HepG2 (cell line): ENCODE results near the gene PLXNB2. TPM values are rescaled to one million over a fixed set of nuclear protein-coding genes. Genes with fewer than 3 reads are reported as not detected.

Experiments used
- ARNT2 ChIP-seq: sonication (generic); formaldehyde crosslinking; IDR thresholded peaks from 2 replicates; pipeline ENCODE4 v1.8.0; 2022; ENCODE audit warnings: mild to moderate bottlenecking, low read depth, missing genetic modification reagents, moderate library complexity
- ATF3 ChIP-seq: sonication (generic); formaldehyde crosslinking; IDR thresholded peaks from 2 replicates; pipeline ENCODE4 v1.4.0; 2020; ENCODE audit warnings: missing genetic modification reagents
- CENPT ChIP-seq: sonication (generic); formaldehyde crosslinking; IDR thresholded peaks from 2 replicates; pipeline ENCODE4 v1.8.0; 2022; ENCODE audit warnings: low read depth, mild to moderate bottlenecking, moderate library complexity, missing genetic modification reagents
- EEA1 ChIP-seq: sonication (generic); formaldehyde crosslinking; IDR thresholded peaks from 2 replicates; pipeline ENCODE4 v1.5.1; 2020; ENCODE audit warnings: mild to moderate bottlenecking, missing genetic modification reagents, borderline replicate concordance
- GLMP ChIP-seq: sonication (generic); formaldehyde crosslinking; IDR thresholded peaks from 2 replicates; pipeline ENCODE4 v1.9.0; 2021; ENCODE audit warnings: missing genetic modification reagents, mild to moderate bottlenecking, borderline replicate concordance
- HHEX ChIP-seq: IDR thresholded peaks from 2 replicates; pipeline ENCODE4 v1.6.1; 2016; ENCODE audit warnings: control low read depth
- HIC2 ChIP-seq: sonication (generic); formaldehyde crosslinking; IDR thresholded peaks from 2 replicates; pipeline ENCODE4 v1.9.0; 2022; ENCODE audit warnings: low read depth, missing genetic modification reagents
- KLF9 ChIP-seq: IDR thresholded peaks from 2 replicates; pipeline ENCODE4 v1.6.1; 2016; ENCODE audit warnings: low read depth
- LRRFIP1 ChIP-seq: sonication (generic); formaldehyde crosslinking; conservative IDR thresholded peaks from 2 replicates; pipeline ENCODE4 v1.4.0; 2020; ENCODE audit warnings: missing genetic modification reagents
- NBN ChIP-seq: fragments of 450-650 bp; conservative IDR thresholded peaks from 2 replicates; pipeline ENCODE4 v1.6.1; 2017
- NCOA5 ChIP-seq: sonication (generic); formaldehyde crosslinking; IDR thresholded peaks from 2 replicates; pipeline ENCODE4 v1.4.0; 2020; ENCODE audit warnings: missing genetic modification reagents
- PHF8 ChIP-seq: sonication (generic); formaldehyde crosslinking; IDR thresholded peaks from 2 replicates; pipeline ENCODE4 v1.5.0; 2020; ENCODE audit warnings: missing genetic modification reagents
- TMF1 ChIP-seq: sonication (generic); formaldehyde crosslinking; IDR thresholded peaks from 2 replicates; pipeline ENCODE4 v1.8.1; 2022; ENCODE audit warnings: low read depth, missing genetic modification reagents
- XBP1 ChIP-seq: sonication (generic); formaldehyde crosslinking; IDR thresholded peaks from 2 replicates; pipeline ENCODE4 v1.5.0; 2020; ENCODE audit warnings: missing genetic modification reagents
- ZBTB42 ChIP-seq: sonication (generic); formaldehyde crosslinking; IDR thresholded peaks from 2 replicates; pipeline ENCODE4 v1.5.0; 2020; ENCODE audit warnings: mild to moderate bottlenecking, missing genetic modification reagents
- ZNF143 ChIP-seq: sonication (generic); formaldehyde crosslinking; IDR thresholded peaks from 2 replicates; pipeline ENCODE4 v1.4.0; 2020; ENCODE audit warnings: missing genetic modification reagents
- ZNF33A ChIP-seq: sonication (generic); formaldehyde crosslinking; IDR thresholded peaks from 2 replicates; pipeline ENCODE4 v1.5.1; 2020; ENCODE audit warnings: missing genetic modification reagents, mild to moderate bottlenecking, moderate library complexity, borderline replicate concordance
- ZNF724P ChIP-seq: sonication (generic); formaldehyde crosslinking; IDR thresholded peaks from 2 replicates; pipeline ENCODE4 v1.8.0; 2022; ENCODE audit warnings: missing genetic modification reagents, borderline replicate concordance
- polyA plus RNA-seq, 8 experiments: library from polyadenylated mRNA; depleted of rRNA in 3 of 8; stranded (reverse) in 7 of 8; unstranded in 1 of 8; fragments of >200 nt; fragmentation: Illumina TruSeq in 4 of 8; extraction: Trizol in 4 of 8; gene quantifications; 2 replicates each; pipeline versions ENCODE4 v1.2.1 to v1.2.3, GENCODE V29; 2011 to 2016; ENCODE audit warnings: low read depth in 4 of 8, missing spikeins in 1 of 8, mixed read lengths in 1 of 8; ENCODE audit not compliant: insufficient read depth in 1 of 8
- total RNA-seq, 5 experiments: library from RNA; depleted of rRNA; stranded (reverse); fragments of >200 nt; fragmentation: Illumina TruSeq; extraction: Trizol; gene quantifications; 2 replicates each; pipeline ENCODE4 v1.2.3, GENCODE V29; 2016; ENCODE audit warnings: low read depth in 1 of 5
- TF ChIP-seq, protein P1 (sequence below): sonication (generic); formaldehyde crosslinking; IDR thresholded peaks from 2 replicates; pipeline ENCODE4 v1.4.0; 2020; ENCODE audit warnings: missing genetic modification reagents, borderline replicate concordance
- TF ChIP-seq, protein P2 (sequence below): sonication (generic); formaldehyde crosslinking; IDR thresholded peaks from 2 replicates; pipeline ENCODE4 v1.8.0; 2022; ENCODE audit warnings: low read depth, missing genetic modification reagents

PLXNB2 gene
- total and polyA plus RNA-seq, 2 of the 13 experiments (the other 11 are each of a cell fraction or from before 2014, with no cell fraction given) = 32.6 to 68.9 TPM

DNA sequence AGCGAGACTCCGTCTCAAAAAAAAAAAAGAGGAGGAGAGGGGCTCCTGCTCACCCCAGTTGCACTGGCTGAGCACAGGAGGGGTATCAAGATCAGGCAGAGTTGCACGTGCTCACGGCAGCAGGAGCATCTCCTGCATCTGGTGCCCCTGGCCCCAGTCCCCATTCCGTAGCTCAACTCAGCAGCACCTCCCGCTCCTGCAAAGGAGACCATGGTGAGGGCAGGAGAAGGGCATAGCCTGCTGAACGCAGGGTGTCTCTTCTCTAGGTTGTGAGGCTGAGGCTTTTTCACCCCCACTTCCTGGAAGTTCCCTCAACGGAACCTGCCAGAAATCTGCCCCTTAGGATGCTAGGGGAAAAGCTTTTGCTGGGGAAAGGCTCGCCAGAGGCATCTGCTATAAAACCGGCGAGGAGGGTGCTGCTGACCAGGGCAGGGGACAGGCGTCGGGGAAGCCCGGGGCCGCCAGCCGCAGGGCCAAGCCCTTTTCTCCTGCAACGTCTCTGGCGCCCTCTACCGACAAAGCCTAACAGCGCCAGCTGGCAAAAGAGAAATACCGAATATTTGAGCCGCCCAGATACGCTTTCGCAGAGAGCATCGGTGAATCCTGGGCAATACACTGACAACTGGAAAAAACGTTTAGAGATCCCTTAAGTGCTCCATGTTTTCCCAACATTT is 34.7 kb upstream of the PLXNB2 start (continued):
- TF ChIP-seq LRRFIP1 (CRISPR knock-in tag) (no peak), HHEX (CRISPR knock-in tag) (no peak), KLF9 (no peak), ZBTB42 (CRISPR knock-in tag) (no peak), ZNF143 (CRISPR knock-in tag) (no peak), CENPT (CRISPR knock-in tag) (no peak), PHF8 (CRISPR knock-in tag) (no peak; the same call in 1 of the 2 replicates), HIC2 (CRISPR knock-in tag) (0 out of 2 replicates have a peak, but pooled peaks have one; percentile 27), ATF3 (CRISPR knock-in tag) (no peak), XBP1 (CRISPR knock-in tag) (no peak), ARNT2 (CRISPR knock-in tag) (0 out of 2 replicates have a peak, but pooled peaks have one; percentile 33), NCOA5 (no peak), GLMP (CRISPR knock-in tag) (no peak), ZNF724P (CRISPR knock-in tag) (peak; percentile 35; the same call in 1 of the 2 replicates), NBN (no peak), EEA1 (CRISPR knock-in tag) (no peak), TMF1 (no peak), ZNF33A (CRISPR knock-in tag) (no peak)
- TF ChIP-seq, protein P1, sequence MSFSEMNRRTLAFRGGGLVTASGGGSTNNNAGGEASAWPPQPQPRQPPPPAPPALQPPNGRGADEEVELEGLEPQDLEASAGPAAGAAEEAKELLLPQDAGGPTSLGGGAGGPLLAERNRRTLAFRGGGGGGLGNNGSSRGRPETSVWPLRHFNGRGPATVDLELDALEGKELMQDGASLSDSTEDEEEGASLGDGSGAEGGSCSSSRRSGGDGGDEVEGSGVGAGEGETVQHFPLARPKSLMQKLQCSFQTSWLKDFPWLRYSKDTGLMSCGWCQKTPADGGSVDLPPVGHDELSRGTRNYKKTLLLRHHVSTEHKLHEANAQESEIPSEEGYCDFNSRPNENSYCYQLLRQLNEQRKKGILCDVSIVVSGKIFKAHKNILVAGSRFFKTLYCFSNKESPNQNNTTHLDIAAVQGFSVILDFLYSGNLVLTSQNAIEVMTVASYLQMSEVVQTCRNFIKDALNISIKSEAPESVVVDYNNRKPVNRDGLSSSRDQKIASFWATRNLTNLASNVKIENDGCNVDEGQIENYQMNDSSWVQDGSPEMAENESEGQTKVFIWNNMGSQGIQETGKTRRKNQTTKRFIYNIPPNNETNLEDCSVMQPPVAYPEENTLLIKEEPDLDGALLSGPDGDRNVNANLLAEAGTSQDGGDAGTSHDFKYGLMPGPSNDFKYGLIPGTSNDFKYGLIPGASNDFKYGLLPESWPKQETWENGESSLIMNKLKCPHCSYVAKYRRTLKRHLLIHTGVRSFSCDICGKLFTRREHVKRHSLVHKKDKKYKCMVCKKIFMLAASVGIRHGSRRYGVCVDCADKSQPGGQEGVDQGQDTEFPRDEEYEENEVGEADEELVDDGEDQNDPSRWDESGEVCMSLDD = no peak
- TF ChIP-seq, protein P2, sequence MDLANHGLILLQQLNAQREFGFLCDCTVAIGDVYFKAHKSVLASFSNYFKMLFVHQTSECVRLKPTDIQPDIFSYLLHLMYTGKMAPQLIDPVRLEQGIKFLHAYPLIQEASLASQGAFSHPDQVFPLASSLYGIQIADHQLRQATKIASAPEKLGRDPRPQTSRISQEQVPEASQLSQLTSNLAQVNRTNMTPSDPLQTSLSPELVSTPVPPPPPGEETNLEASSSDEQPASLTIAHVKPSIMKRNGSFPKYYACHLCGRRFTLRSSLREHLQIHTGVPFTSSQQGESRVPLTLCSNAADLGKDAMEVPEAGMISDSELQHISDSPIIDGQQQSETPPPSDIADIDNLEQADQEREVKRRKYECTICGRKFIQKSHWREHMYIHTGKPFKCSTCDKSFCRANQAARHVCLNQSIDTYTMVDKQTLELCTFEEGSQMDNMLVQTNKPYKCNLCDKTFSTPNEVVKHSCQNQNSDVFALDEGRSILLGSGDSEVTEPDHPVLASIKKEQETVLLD (CRISPR knock-in tag) = no peak
